GM10266 (cell line): Measurements from ENCODE around the gene MATN1.
A peak's percentile ranks its signal among the peaks of the same experiment; 100 is the strongest.

Experiments
- DNase-seq: peaks from one replicate; pipeline ENCODE4 v3.0.0; 2012; ENCODE audit errors: extremely low spot score
- TF ChIP-seq, protein P1 (sequence below): IDR thresholded peaks from 2 replicates; pipeline ENCODE4 v1.5.1; 2012; ENCODE audit warnings: mild to moderate bottlenecking, low read depth; ENCODE audit not compliant: control insufficient read depth, insufficient read depth; ENCODE audit errors: missing control alignments

Gene MATN1

DNA sequence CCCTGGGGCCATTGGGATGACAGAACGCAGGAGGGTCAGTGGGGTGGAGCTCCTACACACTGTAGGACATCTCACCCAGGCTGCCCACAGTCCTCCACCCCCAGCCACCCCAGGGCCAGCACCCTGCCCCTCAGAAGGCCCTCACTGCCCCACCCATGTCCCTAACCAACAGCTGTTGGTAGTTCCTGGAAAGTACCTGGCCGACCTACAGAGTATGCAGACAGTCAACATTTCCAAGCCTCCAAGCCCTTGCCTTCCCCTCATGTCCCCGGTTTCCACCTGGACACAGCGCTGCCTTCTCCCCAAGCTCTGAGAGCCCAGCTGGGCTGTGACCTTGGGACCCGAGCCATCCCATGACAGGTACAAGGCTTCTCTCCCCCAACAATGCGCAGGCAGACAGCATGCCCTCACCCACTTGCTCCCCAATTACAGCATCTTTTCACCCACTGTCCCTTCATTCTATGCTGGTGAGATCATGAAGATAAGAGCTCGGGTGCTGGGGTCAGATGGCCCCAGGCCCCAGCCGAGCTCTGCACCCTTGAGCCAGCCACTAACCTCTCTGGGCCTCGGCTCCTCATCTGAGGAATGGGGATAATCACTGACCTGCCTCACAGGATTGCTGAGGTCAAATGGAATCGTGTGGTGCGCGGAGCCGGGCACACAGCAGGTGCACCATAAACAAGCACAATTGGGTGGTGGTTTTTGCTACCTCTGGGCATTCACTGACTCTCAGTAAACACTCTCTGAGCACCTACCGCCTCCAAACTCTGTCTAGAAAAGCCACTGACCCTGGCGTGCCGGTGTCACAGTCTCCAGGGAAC, 23.0 kb upstream of the MATN1 start:
- DNase-seq: no peak
- TF ChIP-seq, protein P1, sequence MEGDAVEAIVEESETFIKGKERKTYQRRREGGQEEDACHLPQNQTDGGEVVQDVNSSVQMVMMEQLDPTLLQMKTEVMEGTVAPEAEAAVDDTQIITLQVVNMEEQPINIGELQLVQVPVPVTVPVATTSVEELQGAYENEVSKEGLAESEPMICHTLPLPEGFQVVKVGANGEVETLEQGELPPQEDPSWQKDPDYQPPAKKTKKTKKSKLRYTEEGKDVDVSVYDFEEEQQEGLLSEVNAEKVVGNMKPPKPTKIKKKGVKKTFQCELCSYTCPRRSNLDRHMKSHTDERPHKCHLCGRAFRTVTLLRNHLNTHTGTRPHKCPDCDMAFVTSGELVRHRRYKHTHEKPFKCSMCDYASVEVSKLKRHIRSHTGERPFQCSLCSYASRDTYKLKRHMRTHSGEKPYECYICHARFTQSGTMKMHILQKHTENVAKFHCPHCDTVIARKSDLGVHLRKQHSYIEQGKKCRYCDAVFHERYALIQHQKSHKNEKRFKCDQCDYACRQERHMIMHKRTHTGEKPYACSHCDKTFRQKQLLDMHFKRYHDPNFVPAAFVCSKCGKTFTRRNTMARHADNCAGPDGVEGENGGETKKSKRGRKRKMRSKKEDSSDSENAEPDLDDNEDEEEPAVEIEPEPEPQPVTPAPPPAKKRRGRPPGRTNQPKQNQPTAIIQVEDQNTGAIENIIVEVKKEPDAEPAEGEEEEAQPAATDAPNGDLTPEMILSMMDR: no peak

- DNase-seq: no peak
- TF ChIP-seq, protein P1: no peak
These were observed 22.4 kb upstream of the MATN1 start for GRCh38 chr1:30745834-30746208.

GRCh38 chr1:30745156-30745833, 21.9 kb upstream of the MATN1 start:
- no peak for DNase-seq

DNA sequence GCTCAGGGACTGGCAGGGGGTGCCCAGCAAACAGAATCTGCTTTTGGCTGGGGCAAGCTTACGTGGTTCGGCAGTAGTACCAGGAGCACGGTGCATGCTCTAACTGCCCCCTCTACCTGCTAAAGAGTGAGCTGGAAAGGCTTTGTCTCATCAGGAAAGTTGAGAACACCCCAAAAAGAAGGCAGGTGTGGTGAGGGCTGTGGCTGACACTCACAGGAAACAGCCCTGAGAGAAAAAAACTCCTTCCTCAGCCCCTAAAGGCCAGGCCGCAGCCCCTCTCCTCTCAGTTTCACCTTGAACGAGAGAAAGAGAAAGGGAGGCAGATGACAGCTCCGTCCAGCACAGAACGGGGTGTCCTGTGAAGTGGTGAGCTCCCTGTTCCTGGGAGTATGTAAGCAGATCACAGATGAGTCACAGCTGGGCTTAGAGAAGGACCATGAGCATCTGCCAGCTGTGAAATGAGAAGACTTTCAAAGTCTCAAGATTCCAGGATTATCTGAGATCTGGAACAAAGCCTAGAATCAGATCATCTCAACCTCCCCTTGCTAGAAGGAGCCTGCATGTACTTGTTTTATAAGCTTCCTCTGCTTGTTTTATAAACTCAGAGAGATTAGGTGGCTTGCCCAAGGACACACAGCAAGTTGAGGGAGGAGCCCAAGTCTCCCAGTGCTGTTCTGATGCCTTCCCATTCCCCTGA, 20.8 kb upstream of the MATN1 start:
- TF ChIP-seq, protein P1: no peak
- DNase-seq: peak; percentile 48

More at GRCh38 chr1:30745156-30745833, 21.9 kb upstream of the MATN1 start:
- TF ChIP-seq, protein P1: no peak

- TF ChIP-seq, protein P1: peak; percentile 1
- DNase-seq: peak; percentile 72
These were observed 20.2 kb upstream of the MATN1 start for GRCh38 chr1:30743584-30744059.

- no peak for DNase-seq
- TF ChIP-seq, protein P1: no peak
These were observed 19.7 kb upstream of the MATN1 start for GRCh38 chr1:30742963-30743559.
